HCT116 (cell line): ENCODE measurements around the gene OR5A1. TPM values are rescaled to one million over a fixed set of nuclear protein-coding genes. Genes with fewer than 3 reads are reported as not detected.
"Not testable (repeated sequence)": the region's sequence is repeated elsewhere in the genome, so short reads cannot be mapped to it uniquely, and the experiment has no call there.

Source experiments
- ATAC-seq: fragments of 200-7000 bp; cut with Tn5 transposase; 2 replicates; pipeline ENCODE4 v1.9.1; 2020; ENCODE audit warnings: mild to moderate bottlenecking, moderate library complexity
- BruUV-seq: library from RNA; stranded (reverse); fragments of 400-500 nt; replicated peaks from 2 replicates; lab custom pipeline; 2021; lab: Mats Ljungman, UMichigan
- CTCF ChIA-PET: fragments of 300-600 bp; sonication (Branson Sonifier 250); formaldehyde crosslinking; loops from one replicate; lab custom pipeline; 2021; ENCODE audit warnings: antibody characterized with exemption; lab: Charles Lee
- POLR2A ChIA-PET: fragments of 300-600, 350-600 bp; sonication (Branson Sonifier 250); formaldehyde crosslinking; loops from one replicate; lab custom pipeline; 2021; ENCODE audit warnings: antibody characterized with exemption; lab: Charles Lee
- RAD21 ChIA-PET, 2 experiments: fragments of 300-600 bp; sonication (Branson Sonifier 250); formaldehyde crosslinking; loops; one replicate each; lab custom pipeline; 2023; ENCODE audit warnings: low total read pairs in 2 of 2; ENCODE audit not compliant: uncharacterized antibody in 2 of 2, unreplicated experiment in 2 of 2, low non-redundant PET in 1 of 2; lab: Charles Lee
- DNase-seq: peaks from one replicate; pipeline ENCODE4 v3.0.0-alpha.2; 2010; ENCODE audit warnings: low read depth, low spot score
- H2AFZ ChIP-seq: fragments of 200-600 bp; shearing (Covaris generic), sonication (generic); 2 replicates; pipeline ENCODE4 v1.6.1; 2017; ENCODE audit warnings: low read depth, mixed run types, mixed read lengths, antibody characterized with exemption, low read length; ENCODE audit not compliant: poor library complexity, severe bottlenecking
- H3K27ac ChIP-seq: 2 replicates; pipeline ENCODE4 v1.5.1; 2012; ENCODE audit warnings: low read depth, low read length
- H3K27me3 ChIP-seq: fragments of 200-600 bp; sonication (generic); 2 replicates; pipeline ENCODE4 v1.6.1; 2016; ENCODE audit warnings: mixed run types, low read length, mixed read lengths; ENCODE audit not compliant: insufficient read depth
- H3K36me3 ChIP-seq, 2 experiments: fragments of 200-500 bp in 1 of 2; fragments of 200-600 bp in 1 of 2; sonication (Bioruptor generic) in 1 of 2; sonication (generic) in 1 of 2; 2 replicates each; pipeline versions ENCODE4 v1.5.1 to v1.6.1; 2014 to 2016; ENCODE audit warnings: low read length in 2 of 2, inconsistent platforms in 1 of 2, mixed read lengths in 1 of 2, mixed run types in 1 of 2; ENCODE audit not compliant: insufficient read depth in 2 of 2, control insufficient read depth in 1 of 2
- H3K4me1 ChIP-seq, 2 experiments: fragments of 200-600 bp in 1 of 2; sonication (generic) in 1 of 2; 2 replicates each; pipeline versions ENCODE4 v1.5.1 to v1.6.1; 2012 to 2017; ENCODE audit warnings: low read length in 2 of 2, inconsistent platforms in 1 of 2, mild to moderate bottlenecking in 1 of 2, mixed read lengths in 1 of 2, mixed run types in 1 of 2, moderate library complexity in 1 of 2; ENCODE audit not compliant: insufficient read depth in 2 of 2, control insufficient read depth in 1 of 2
- H3K4me2 ChIP-seq: fragments of 200-600 bp; sonication (generic); 2 replicates; pipeline ENCODE4 v1.6.1; 2017; ENCODE audit warnings: mixed run types, low read length, mixed read lengths
- H3K4me3 ChIP-seq, 2 experiments: fragments of 200-600 bp in 1 of 2; sonication (generic) in 1 of 2; replicated peaks in 1 of 2; 2 replicates each; pipeline ENCODE4 v1.5.1; 2011 to 2016; ENCODE audit warnings: low read length in 2 of 2, control low read depth in 1 of 2, low read depth in 1 of 2, mild to moderate bottlenecking in 1 of 2, mixed read lengths in 1 of 2, mixed run types in 1 of 2
- H3K79me2 ChIP-seq: fragments of 200-600 bp; sonication (generic); 2 replicates; pipeline ENCODE4 v1.6.1; 2017; ENCODE audit warnings: mild to moderate bottlenecking, mixed run types, low read length, moderate library complexity, mixed read lengths; ENCODE audit not compliant: insufficient read depth
- H3K9ac ChIP-seq: fragments of 200-600 bp; sonication (generic); 2 replicates; pipeline ENCODE4 v1.6.1; 2016; ENCODE audit warnings: low read length, mixed read lengths
- H3K9me2 ChIP-seq: fragments of 200-600 bp; sonication (generic), shearing (Covaris generic); 2 replicates; pipeline ENCODE4 v1.6.1; 2017; ENCODE audit warnings: mixed run types, mild to moderate bottlenecking, moderate library complexity; ENCODE audit not compliant: insufficient read depth
- H3K9me3 ChIP-seq, 2 experiments: fragments of 200-500 bp in 1 of 2; fragments of 200-600 bp in 1 of 2; sonication (Bioruptor generic) in 1 of 2; sonication (generic) in 1 of 2; 2 replicates each; pipeline ENCODE4 v1.6.1; 2014 to 2017; ENCODE audit warnings: low read length in 2 of 2, mixed read lengths in 2 of 2, inconsistent platforms in 1 of 2, low read depth in 1 of 2, mild to moderate bottlenecking in 1 of 2, mixed run types in 1 of 2, moderate library complexity in 1 of 2; ENCODE audit not compliant: control insufficient read depth in 1 of 2, insufficient read depth in 1 of 2
- H4K20me1 ChIP-seq: fragments of 200-600 bp; sonication (generic), shearing (Covaris generic); 2 replicates; pipeline ENCODE4 v1.6.1; 2017; ENCODE audit warnings: mixed run types, mild to moderate bottlenecking, moderate library complexity; ENCODE audit not compliant: insufficient read depth
- CBX3 ChIP-seq: IDR thresholded peaks from 2 replicates; pipeline ENCODE4 v1.6.1; 2012; ENCODE audit warnings: low read depth
- JUND ChIP-seq: IDR thresholded peaks from 2 replicates; pipeline ENCODE4 v1.6.1; 2012
- RAD21 ChIP-seq: IDR thresholded peaks from 2 replicates; pipeline ENCODE4 v1.6.1; 2012; ENCODE audit warnings: low read depth, mild to moderate bottlenecking
- intact Hi-C: fragments of 100-400 bp; cut with micrococcal nuclease; formaldehyde crosslinking; loops from 2 replicates; pipeline ENCODE4 v1.10.0; 2022
- total RNA-seq: library from RNA; stranded (reverse); gene quantifications from one replicate; pipeline ENCODE4 v1.2.1, GENCODE V29; 2021; ENCODE audit not compliant: unreplicated experiment
- TF ChIP-seq, protein P1 (sequence below), 3 experiments: fragments of 200-600 bp in 1 of 3; sonication (generic) in 1 of 3; IDR thresholded peaks in 2 of 3; conservative IDR thresholded peaks in 1 of 3; 2 replicates each; pipeline ENCODE4 v1.5.1; 2012 to 2017; ENCODE audit warnings: low read depth in 2 of 3, low read length in 2 of 3, antibody characterized with exemption in 1 of 3, borderline replicate concordance in 1 of 3, control low read depth in 1 of 3, mild to moderate bottlenecking in 1 of 3, mixed read lengths in 1 of 3, mixed run types in 1 of 3, moderate library complexity in 1 of 3; ENCODE audit not compliant: insufficient read depth in 1 of 3

The OR5A1 gene
- total RNA-seq, 1 experiment from 2014 or later: not detected

DNA sequence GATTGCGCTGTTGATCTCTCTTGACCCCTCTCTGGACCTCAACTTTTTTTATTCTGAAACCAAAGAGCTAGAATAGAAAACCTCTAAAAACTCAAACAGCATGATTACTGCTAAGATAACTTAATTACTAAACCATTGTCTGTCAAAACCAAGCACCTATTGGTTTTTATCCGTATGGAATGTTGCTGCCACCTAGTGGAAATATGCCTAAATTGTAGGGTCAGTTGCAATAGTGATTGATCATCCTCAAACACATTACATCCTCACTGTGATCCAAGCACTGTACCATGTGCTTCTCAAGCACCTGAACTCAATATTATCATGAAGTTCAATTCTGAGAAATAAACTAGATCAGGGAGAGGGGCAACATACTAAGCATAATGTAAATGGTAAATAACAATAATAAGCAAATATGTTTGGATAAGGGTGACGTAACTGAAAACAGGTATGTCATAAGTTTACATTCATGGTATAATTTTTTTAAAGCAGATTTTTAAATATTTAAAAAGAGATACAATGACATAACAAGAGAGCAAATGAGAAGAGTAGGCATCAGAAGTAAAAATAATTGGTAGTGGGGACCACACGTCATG is 6.2 kb upstream of the OR5A1 start:
- CTCF ChIA-PET: interaction anchor here (2.5 kb wide), 1 partner anchor 258 kb away, joined by 9 read pairs; the partner anchor contains the start of gene DTX4
- no TSS peak for BruUV-seq
- Histone ChIP-seq H3K79me2 (no peaks in the 10 kb centered on the region), H2AFZ (no peak overlapping the region), H3K4me2 (no peak overlapping the region), H3K4me1 (no peaks in the 10 kb centered on the region), H3K9me3 (no peaks in the 10 kb centered on the region), H3K9ac (no peak overlapping the region), H3K4me3 (no peak overlapping the region), H3K27ac (no peak overlapping the region), H3K9me2 (no peaks in the 10 kb centered on the region), H3K27me3 (no peaks in the 10 kb centered on the region), H3K36me3 (no peaks in the 10 kb centered on the region), H4K20me1 (no peaks in the 10 kb centered on the region)
- RAD21 ChIA-PET: no interaction called here
- DNase-seq (peak; percentile 56), ATAC-seq (peak; percentile 85)
- no peak for TF ChIP-seq CBX3
- TF ChIP-seq, protein P1, sequence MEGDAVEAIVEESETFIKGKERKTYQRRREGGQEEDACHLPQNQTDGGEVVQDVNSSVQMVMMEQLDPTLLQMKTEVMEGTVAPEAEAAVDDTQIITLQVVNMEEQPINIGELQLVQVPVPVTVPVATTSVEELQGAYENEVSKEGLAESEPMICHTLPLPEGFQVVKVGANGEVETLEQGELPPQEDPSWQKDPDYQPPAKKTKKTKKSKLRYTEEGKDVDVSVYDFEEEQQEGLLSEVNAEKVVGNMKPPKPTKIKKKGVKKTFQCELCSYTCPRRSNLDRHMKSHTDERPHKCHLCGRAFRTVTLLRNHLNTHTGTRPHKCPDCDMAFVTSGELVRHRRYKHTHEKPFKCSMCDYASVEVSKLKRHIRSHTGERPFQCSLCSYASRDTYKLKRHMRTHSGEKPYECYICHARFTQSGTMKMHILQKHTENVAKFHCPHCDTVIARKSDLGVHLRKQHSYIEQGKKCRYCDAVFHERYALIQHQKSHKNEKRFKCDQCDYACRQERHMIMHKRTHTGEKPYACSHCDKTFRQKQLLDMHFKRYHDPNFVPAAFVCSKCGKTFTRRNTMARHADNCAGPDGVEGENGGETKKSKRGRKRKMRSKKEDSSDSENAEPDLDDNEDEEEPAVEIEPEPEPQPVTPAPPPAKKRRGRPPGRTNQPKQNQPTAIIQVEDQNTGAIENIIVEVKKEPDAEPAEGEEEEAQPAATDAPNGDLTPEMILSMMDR (IDR thresholded peaks at IDR 0.05 in 2 of 3, conservative IDR thresholded peaks at IDR 0.05 in 1 of 3; ENCODE audit: borderline replicate concordance in 1 of 3, insufficient read depth in 1 of 3, low read depth in 2 of 3, low read length in 2 of 3): peak; percentile 65 to 91 (median 76); a peak in 5 of 6 replicates
- peak; percentile 80 for TF ChIP-seq RAD21
- intact Hi-C loops: loop anchor here (1.0 to 10.0 kb wide), 4 partner anchors 221 to 375 kb away; no protein-coding TSS in a partner anchor
- POLR2A ChIA-PET: no interaction called here

DNA sequence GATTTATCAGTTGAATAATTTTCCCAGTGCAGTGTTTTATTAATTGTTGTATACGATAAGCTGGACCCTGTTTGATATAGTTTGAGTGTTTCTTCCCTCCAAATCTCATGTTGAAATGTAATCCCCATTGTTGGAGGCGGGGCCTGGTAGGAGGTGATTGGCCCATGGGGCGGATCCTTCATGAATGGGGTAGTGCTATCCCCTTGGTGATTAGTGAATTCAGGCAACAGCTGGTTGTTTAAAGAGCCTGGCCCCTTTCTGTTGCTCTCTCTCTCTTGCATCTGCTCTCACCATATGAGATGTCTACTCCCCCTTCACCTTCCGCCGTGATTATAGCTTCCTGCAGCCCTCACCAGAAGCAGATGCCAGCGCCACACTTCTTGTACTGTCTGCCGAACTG is 1.5 kb downstream of the OR5A1 start:
- no TSS peak for BruUV-seq
- Histone ChIP-seq H3K9ac (no peak overlapping the region), H3K79me2 (no peaks in the 10 kb centered on the region), H3K4me2 (no peak overlapping the region), H2AFZ (no peak overlapping the region), H3K4me3 (no peak overlapping the region), H3K36me3 (no peaks in the 10 kb centered on the region), H3K9me2 (no peaks in the 10 kb centered on the region), H4K20me1 (no peaks in the 10 kb centered on the region), H3K27me3 (no peaks in the 10 kb centered on the region), H3K4me1 (no peaks in the 10 kb centered on the region), H3K27ac (no peak overlapping the region), H3K9me3 (no peaks in the 10 kb centered on the region)
- no peak for ATAC-seq
- ChIA-PET RAD21 (no interaction called here), CTCF (no interaction called here), POLR2A (no interaction called here)
- no peak for TF ChIP-seq JUND
- no peak for DNase-seq
- intact Hi-C loops: loop anchor here (10.0 kb wide), 1 partner anchor 367 kb away; no protein-coding TSS in a partner anchor

DNA sequence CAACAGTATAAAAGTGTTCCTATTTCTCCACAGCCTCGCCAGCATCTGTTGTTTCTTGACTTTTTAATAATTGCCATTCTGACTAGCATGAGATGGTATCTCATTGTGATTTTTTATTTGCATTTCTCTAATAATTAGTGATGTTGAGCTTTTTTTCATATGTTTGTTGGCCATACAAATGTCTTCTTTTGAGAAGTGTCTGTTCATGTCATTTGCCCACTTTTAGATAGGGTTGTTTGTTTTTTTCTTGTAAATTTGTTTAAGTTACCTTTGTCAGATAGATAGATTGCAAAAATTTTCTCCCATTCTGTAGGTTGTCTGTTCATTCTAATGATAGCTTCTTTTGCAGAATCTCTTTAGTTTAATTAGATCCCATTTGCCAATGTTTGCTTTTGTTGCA is 9.4 kb downstream of the OR5A1 start:
- CTCF ChIA-PET, H3K79me2 ChIP-seq, H3K4me1 ChIP-seq, DNase-seq, H3K27ac ChIP-seq, H3K4me2 ChIP-seq, H3K4me3 ChIP-seq, H4K20me1 ChIP-seq, POLR2A ChIA-PET, H2AFZ ChIP-seq, H3K27me3 ChIP-seq, H3K36me3 ChIP-seq, H3K9me3 ChIP-seq, RAD21 ChIA-PET, H3K9ac ChIP-seq, ATAC-seq, BruUV-seq, H3K9me2 ChIP-seq: not testable (repeated sequence)
- intact Hi-C loops: loop anchor here (5.0 kb wide), 1 partner anchor 37 kb away; no protein-coding TSS in a partner anchor
